Neural progenitor cell (in vitro differentiated cells): Measurements from ENCODE around the gene RFPL2.

Experiments used
- CTCF ChIP-seq: fragments of 200-600 bp; sonication (generic); IDR thresholded peaks from 2 replicates; pipeline ENCODE4 v1.5.1; 2017; ENCODE audit warnings: antibody characterized with exemption, mild to moderate bottlenecking
- EZH2 ChIP-seq: fragments of 200-600 bp; sonication (generic); IDR thresholded peaks from 2 replicates; pipeline ENCODE4 v1.6.1; 2017; ENCODE audit warnings: antibody characterized with exemption, mild to moderate bottlenecking, moderate library complexity
- EZH2phosphoT487 ChIP-seq: fragments of 200-600 bp; sonication (generic); IDR thresholded peaks from 2 replicates; pipeline ENCODE4 v1.6.1; 2017; ENCODE audit warnings: antibody characterized with exemption

- TF ChIP-seq CTCF = no peak
- no peak for TF ChIP-seq EZH2
- no peak for TF ChIP-seq EZH2phosphoT487
Observed at GRCh38 chr22:32175115-32175514, 29.8 kb downstream of the RFPL2 start.
